Activated gamma-delta T cell (primary cell): ENCODE measurements around the gene SPR.

ENCODE experiments used
- DNase-seq: peaks from one replicate; lab custom pipeline; 2025; lab: John Stamatoyannopoulos, UW
- total RNA-seq, 2 donors: gene quantifications; one replicate each; lab custom pipeline; 2026; lab: John Stamatoyannopoulos, UW

Gene SPR
- 0.22 to 0.31 reads per million in 2 donors for total RNA-seq

- DNase-seq: peak; percentile 23
Observed at GRCh38 chr2:72887032-72887739, at the start of gene SPR. Gene SPR (plus strand): TSS chr2:72887408. CDS start chr2:72887433, 25 bp downstream.

- DNase-seq: no peak
Observed at GRCh38 chr2:72840066-72840465, 47.1 kb upstream of the SPR start.

- DNase-seq: no peak
Observed at GRCh38 chr2:72841462-72842125, 45.6 kb upstream of the SPR start.

- no peak for DNase-seq
Observed at GRCh38 chr2:72843301-72843700, 43.9 kb upstream of the SPR start.

- no peak for DNase-seq
Observed at GRCh38 chr2:72846171-72847095, 40.8 kb upstream of the SPR start.

- DNase-seq: no peak
Observed at GRCh38 chr2:72847534-72848315, 39.5 kb upstream of the SPR start.

- no peak for DNase-seq
Observed at GRCh38 chr2:72848436-72849137, 38.6 kb upstream of the SPR start.

- DNase-seq: no peak
Observed at GRCh38 chr2:72849138-72849462, 38.1 kb upstream of the SPR start.

GRCh38 chr2:72851333-72851732, 35.9 kb upstream of the SPR start:
- DNase-seq: no peak

GRCh38 chr2:72859831-72860262, 27.4 kb upstream of the SPR start:
- no peak for DNase-seq

- peak; percentile 63 for DNase-seq
Observed at GRCh38 chr2:72862239-72862988, 24.8 kb upstream of the SPR start.

GRCh38 chr2:72863046-72863445, 24.2 kb upstream of the SPR start:
- DNase-seq: no peak

GRCh38 chr2:72864500-72864899, 22.7 kb upstream of the SPR start:
- no peak for DNase-seq

GRCh38 chr2:72871060-72871459, 16.1 kb upstream of the SPR start:
- DNase-seq: no peak

GRCh38 chr2:72871880-72872279, 15.3 kb upstream of the SPR start:
- no peak for DNase-seq

GRCh38 chr2:72883356-72883962, 3.7 kb upstream of the SPR start:
- no peak for DNase-seq

- no peak for DNase-seq
Observed at GRCh38 chr2:72886505-72887031, 640 bp upstream of the SPR start.

GRCh38 chr2:72887740-72888437, 681 bp downstream of the SPR start:
- DNase-seq: no peak
